CD4-positive, alpha-beta T cell (primary cell): ENCODE measurements around the gene GAB1. TPM values are rescaled to one million over a fixed set of nuclear protein-coding genes. Genes with fewer than 3 reads are reported as not detected.

Source experiments
- ATAC-seq: fragments of 200-7000 bp; cut with Tn5 transposase; one replicate; pipeline ENCODE4 v1.10.0; 2022; ENCODE audit warnings: mild to moderate bottlenecking; ENCODE audit not compliant: poor library complexity
- CTCF ChIA-PET: fragments of 350-600 bp; sonication (Branson Sonifier 250); formaldehyde crosslinking; loops from one replicate; lab custom pipeline; 2021; ENCODE audit warnings: antibody characterized with exemption, inconsistent platforms; lab: Charles Lee
- POLR2A ChIA-PET: fragments of 350-600 bp; sonication (Branson Sonifier 250); formaldehyde crosslinking; loops from one replicate; lab custom pipeline; 2021; ENCODE audit warnings: antibody characterized with exemption, inconsistent platforms; lab: Charles Lee
- DNase-seq, 14 experiments: peaks; one replicate each; pipeline ENCODE4 v3.0.0-alpha.2; 2013 to 2020; ENCODE audit warnings: mixed read lengths in 2 of 14
- H3K27ac ChIP-seq, 2 donors: one replicate each; pipeline versions ENCODE4 v1.5.1 to v1.7.0; 2013; ENCODE audit warnings: low read length in 2 of 2, low read depth in 1 of 2, mild to moderate bottlenecking in 1 of 2
- H3K27me3 ChIP-seq, 2 experiments: 1 replicate in 1 of 2; 2 replicates in 1 of 2; pipeline versions ENCODE4 v1.6.1 to v1.7.0; 2013; ENCODE audit warnings: low read length in 2 of 2, control low read depth in 1 of 2, mild to moderate bottlenecking in 1 of 2, moderate library complexity in 1 of 2; ENCODE audit not compliant: insufficient read depth in 2 of 2, control insufficient read depth in 1 of 2
- H3K36me3 ChIP-seq: one replicate; pipeline ENCODE4 v1.6.1; 2013; ENCODE audit warnings: low read length, control low read depth; ENCODE audit not compliant: insufficient read depth
- H3K4me1 ChIP-seq: one replicate; pipeline ENCODE4 v1.6.1; 2013; ENCODE audit warnings: low read length, control low read depth; ENCODE audit not compliant: insufficient read depth
- H3K4me3 ChIP-seq: one replicate; pipeline ENCODE4 v1.5.1; 2013; ENCODE audit warnings: mild to moderate bottlenecking, low read length, moderate library complexity
- H3K9me3 ChIP-seq, 2 experiments: 1 replicate in 1 of 2; 2 replicates in 1 of 2; pipeline versions ENCODE4 v1.6.1 to v1.7.0; 2013; ENCODE audit warnings: low read length in 2 of 2, mild to moderate bottlenecking in 2 of 2, control low read depth in 1 of 2, moderate library complexity in 1 of 2; ENCODE audit not compliant: control insufficient read depth in 1 of 2, insufficient read depth in 1 of 2
- H3K27ac Mint-ChIP-seq: one replicate; pipeline ENCODE4 v1.8.0; 2020; ENCODE audit warnings: mixed read lengths
- H3K27me3 Mint-ChIP-seq: one replicate; pipeline ENCODE4 v1.8.0; 2021; ENCODE audit warnings: mixed read lengths
- H3K36me3 Mint-ChIP-seq: one replicate; pipeline ENCODE4 v1.8.0; 2021; ENCODE audit warnings: low read depth, mixed read lengths
- H3K4me1 Mint-ChIP-seq: one replicate; pipeline ENCODE4 v1.8.0; 2021; ENCODE audit warnings: low read depth, mixed read lengths
- H3K4me3 Mint-ChIP-seq: one replicate; pipeline ENCODE4 v1.8.0; 2020; ENCODE audit warnings: mild to moderate bottlenecking, mixed read lengths
- H3K9me3 Mint-ChIP-seq: one replicate; pipeline ENCODE4 v1.8.0; 2020; ENCODE audit warnings: mixed read lengths
- intact Hi-C, 2 experiments: fragments of 100-400 bp; cut with DNase I in 1 of 2; cut with micrococcal nuclease in 1 of 2; formaldehyde crosslinking; loops; one replicate each; pipeline versions ENCODE4 v1.15.1 to v1.9.0; 2023 to 2025; cut with DNase I, micrococcal nuclease
- total RNA-seq, 174 experiments: library from RNA in 2 of 174; stranded (reverse) in 2 of 174; gene quantifications; one replicate each; pipeline ENCODE4 v1.2.3 and lab custom pipeline; 2021 to 2026
- TF ChIP-seq, protein P1 (sequence below): fragments of 200-600 bp; IDR thresholded peaks from one replicate; pipeline ENCODE4 v1.8.0; 2022; ENCODE audit warnings: antibody characterized with exemption, mild to moderate bottlenecking

Gene GAB1
- total RNA-seq, 2 experiments from 2014 or later, result 0.27 to 0.64 TPM

DNA sequence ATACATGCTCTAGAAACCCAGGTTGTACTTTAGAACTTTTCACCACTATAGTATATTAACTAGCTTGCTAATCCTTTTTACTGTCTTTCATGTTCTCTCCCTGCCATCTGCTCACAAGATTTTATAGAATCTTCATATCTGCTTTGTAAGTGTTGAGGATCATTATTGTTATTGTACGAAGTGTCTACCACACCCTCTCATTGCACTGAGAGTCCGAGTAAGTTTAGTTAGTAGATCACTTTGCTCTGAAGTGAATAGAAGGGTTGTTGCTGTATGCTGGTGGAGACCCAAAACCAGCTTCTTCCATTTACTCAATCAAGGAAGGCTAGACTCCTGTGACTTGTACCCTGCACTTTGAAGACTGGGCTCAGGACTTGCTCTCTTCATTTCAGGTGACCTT lies 17.1 kb downstream of the GAB1 start:
- Histone ChIP-seq H3K4me1 (peaks cover 2% of the 10 kb centered on the region), H3K27ac (no peak overlapping the region), H3K4me3 (no peak overlapping the region), H3K27me3 (no peaks in the 10 kb centered on the region), H3K9me3 (peaks cover 0 to 4% of the 10 kb centered on the region in 2 experiments), H3K36me3 (no peaks in the 10 kb centered on the region)
- DNase-seq (no peak), ATAC-seq (no peak)
- CTCF ChIA-PET, result no interaction called here
- TF ChIP-seq, protein P1, sequence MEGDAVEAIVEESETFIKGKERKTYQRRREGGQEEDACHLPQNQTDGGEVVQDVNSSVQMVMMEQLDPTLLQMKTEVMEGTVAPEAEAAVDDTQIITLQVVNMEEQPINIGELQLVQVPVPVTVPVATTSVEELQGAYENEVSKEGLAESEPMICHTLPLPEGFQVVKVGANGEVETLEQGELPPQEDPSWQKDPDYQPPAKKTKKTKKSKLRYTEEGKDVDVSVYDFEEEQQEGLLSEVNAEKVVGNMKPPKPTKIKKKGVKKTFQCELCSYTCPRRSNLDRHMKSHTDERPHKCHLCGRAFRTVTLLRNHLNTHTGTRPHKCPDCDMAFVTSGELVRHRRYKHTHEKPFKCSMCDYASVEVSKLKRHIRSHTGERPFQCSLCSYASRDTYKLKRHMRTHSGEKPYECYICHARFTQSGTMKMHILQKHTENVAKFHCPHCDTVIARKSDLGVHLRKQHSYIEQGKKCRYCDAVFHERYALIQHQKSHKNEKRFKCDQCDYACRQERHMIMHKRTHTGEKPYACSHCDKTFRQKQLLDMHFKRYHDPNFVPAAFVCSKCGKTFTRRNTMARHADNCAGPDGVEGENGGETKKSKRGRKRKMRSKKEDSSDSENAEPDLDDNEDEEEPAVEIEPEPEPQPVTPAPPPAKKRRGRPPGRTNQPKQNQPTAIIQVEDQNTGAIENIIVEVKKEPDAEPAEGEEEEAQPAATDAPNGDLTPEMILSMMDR, result no peak
- no peak overlapping the region for H3K4me3 Mint-ChIP-seq
- no peaks in the 10 kb centered on the region for H3K36me3 Mint-ChIP-seq
- no peaks in the 10 kb centered on the region for H3K9me3 Mint-ChIP-seq
- intact Hi-C loops, result no loop called here
- POLR2A ChIA-PET, result interaction anchor here (0.7 kb wide), 1 partner anchor 88 kb away, joined by 3 read pairs; no protein-coding TSS in a partner anchor
- no peaks in the 10 kb centered on the region for H3K27me3 Mint-ChIP-seq
- peaks cover 12% of the 10 kb centered on the region for H3K4me1 Mint-ChIP-seq
- no peak overlapping the region for H3K27ac Mint-ChIP-seq

DNA sequence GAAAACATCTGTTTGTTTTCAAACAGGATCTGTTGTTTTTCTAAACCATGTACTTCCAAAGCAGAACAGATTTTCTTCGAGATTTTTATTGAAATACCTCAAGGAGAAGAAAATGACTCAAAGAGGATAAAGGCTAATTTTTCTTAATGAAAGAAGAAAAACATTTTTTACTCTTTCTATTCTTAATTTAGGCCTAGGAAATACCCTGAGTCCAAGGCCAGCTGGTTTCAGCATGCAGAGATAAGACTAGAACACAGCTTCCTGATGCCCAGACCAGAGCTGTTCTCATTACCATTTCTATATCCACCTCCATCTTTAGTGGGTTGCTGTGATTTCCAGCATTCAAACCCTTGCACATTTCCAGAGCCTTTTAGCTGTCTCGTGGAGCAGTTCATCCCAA lies 18.3 kb downstream of the GAB1 start:
- Histone ChIP-seq H3K4me3 (no peak overlapping the region), H3K36me3 (no peaks in the 10 kb centered on the region), H3K9me3 (peaks cover 0 to 4% of the 10 kb centered on the region in 2 experiments), H3K27ac (no peak overlapping the region), H3K27me3 (no peaks in the 10 kb centered on the region), H3K4me1 (peaks cover 11% of the 10 kb centered on the region)
- Mint-ChIP-seq H3K27me3 (no peaks in the 10 kb centered on the region), H3K27ac (no peak overlapping the region), H3K36me3 (no peaks in the 10 kb centered on the region), H3K4me3 (no peak overlapping the region), H3K9me3 (no peaks in the 10 kb centered on the region), H3K4me1 (peaks cover 23% of the 10 kb centered on the region)
- ATAC-seq (no peak), DNase-seq (no peak)
- POLR2A ChIA-PET, result no interaction called here
- TF ChIP-seq, protein P1, result no peak
- intact Hi-C loops, result no loop called here
- CTCF ChIA-PET, result interaction anchor here (0.6 kb wide), 1 partner anchor 654 kb away, joined by 3 read pairs; no protein-coding TSS in a partner anchor

DNA sequence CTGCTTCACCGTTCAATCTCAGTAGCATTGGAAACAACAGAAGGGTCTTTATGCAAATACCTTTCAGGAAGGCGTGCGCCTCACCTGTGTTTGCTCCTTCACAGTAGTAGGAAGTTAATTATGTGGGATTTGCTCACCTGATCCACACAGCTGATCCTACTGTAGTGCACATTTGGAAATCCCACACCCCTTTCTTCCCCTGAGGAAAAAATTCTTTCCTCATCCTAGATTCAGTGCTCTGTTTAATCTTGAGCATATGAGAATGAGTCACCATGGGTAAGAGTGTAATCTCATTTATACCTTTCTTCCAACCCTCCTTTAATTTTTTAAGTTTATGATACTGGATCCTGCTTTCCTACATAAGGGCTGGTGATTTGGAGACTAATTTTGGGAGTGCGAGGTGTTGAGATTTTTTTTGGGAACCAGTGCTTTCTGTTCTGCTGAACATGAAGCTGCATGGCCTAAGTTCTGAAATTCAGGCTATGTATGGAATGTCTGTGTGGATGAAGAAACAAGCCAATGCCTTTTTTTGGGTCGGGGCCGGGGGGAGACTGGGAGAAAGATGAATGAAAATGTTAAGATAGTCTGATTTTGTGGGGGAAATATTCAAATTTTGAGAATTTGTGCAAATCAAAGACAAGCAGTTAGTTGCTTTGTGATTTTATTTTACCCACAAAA lies 19.0 kb downstream of the GAB1 start:
- Histone ChIP-seq H3K36me3 (no peaks in the 10 kb centered on the region), H3K9me3 (peaks cover 0 to 4% of the 10 kb centered on the region in 2 experiments), H3K4me1 (peaks cover 11% of the 10 kb centered on the region), H3K27ac (no peak overlapping the region), H3K27me3 (no peaks in the 10 kb centered on the region), H3K4me3 (no peak overlapping the region)
- Mint-ChIP-seq H3K9me3 (no peaks in the 10 kb centered on the region), H3K4me3 (no peak overlapping the region), H3K36me3 (no peaks in the 10 kb centered on the region), H3K27ac (no peak overlapping the region), H3K4me1 (peaks cover 24% of the 10 kb centered on the region), H3K27me3 (no peaks in the 10 kb centered on the region)
- TF ChIP-seq, protein P1, result no peak
- DNase-seq (no peak), ATAC-seq (no peak)
- intact Hi-C loops, result no loop called here
- POLR2A ChIA-PET, result no interaction called here
- CTCF ChIA-PET, result no interaction called here
